Stromal cell of bone marrow (primary cell): ENCODE measurements around the gene RNU6-9.
"Not testable (repeated sequence)": the region's sequence is repeated elsewhere in the genome, so short reads cannot be mapped to it uniquely, and the experiment has no call there.

Experiments
- DNase-seq: peaks from one replicate; pipeline ENCODE4 v3.0.0-alpha.2; 2012; ENCODE audit warnings: low read depth

The RNU6-9 gene

GRCh38 chr19:892894-893689 is at the start of gene RNU6-9, which contains the start of gene MED16:
Gene RNU6-9 (plus strand): TSS chr19:893484.
Gene MED16 (minus strand): TSS chr19:893187. CDS start chr19:891131, 2,056 bp downstream.
- peak; percentile 84 for DNase-seq

GRCh38 chr19:843836-844545 is 49.3 kb upstream of the RNU6-9 start:
- no peak for DNase-seq

- DNase-seq, result no peak
These were observed 48.7 kb upstream of the RNU6-9 start for GRCh38 chr19:844546-844971.

GRCh38 chr19:845707-846521 is 47.4 kb upstream of the RNU6-9 start:
- DNase-seq, result no peak

- no peak for DNase-seq
These were observed 44.8 kb upstream of the RNU6-9 start for GRCh38 chr19:848386-848921.

- not testable (repeated sequence) for DNase-seq
These were observed 44.1 kb upstream of the RNU6-9 start for GRCh38 chr19:849195-849594.

- DNase-seq, result peak; percentile 85
These were observed 42.9 kb upstream of the RNU6-9 start for GRCh38 chr19:850221-850978.

- no peak for DNase-seq
These were observed 42.3 kb upstream of the RNU6-9 start for GRCh38 chr19:850979-851335.

- no peak for DNase-seq
These were observed 40.9 kb upstream of the RNU6-9 start, which contains the start of gene ELANE for GRCh38 chr19:852136-853013. Gene ELANE (plus strand): TSS chr19:852303. CDS start chr19:852329, 26 bp downstream.

GRCh38 chr19:853014-853585 is 40.2 kb upstream of the RNU6-9 start:
- no peak for DNase-seq

GRCh38 chr19:853614-854220 is 39.6 kb upstream of the RNU6-9 start:
- DNase-seq, result not testable (repeated sequence)

GRCh38 chr19:854549-854948 is 38.7 kb upstream of the RNU6-9 start:
- no peak for DNase-seq

- DNase-seq, result no peak
These were observed 38.1 kb upstream of the RNU6-9 start for GRCh38 chr19:855142-855541.

GRCh38 chr19:855566-856120 is 37.6 kb upstream of the RNU6-9 start:
- DNase-seq, result no peak

- DNase-seq, result no peak
These were observed 35.0 kb upstream of the RNU6-9 start for GRCh38 chr19:858284-858683.

- no peak for DNase-seq
These were observed 34.1 kb upstream of the RNU6-9 start, which contains the start of gene CFD for GRCh38 chr19:858868-859843. Gene CFD (plus strand): TSS chr19:859664. CDS start chr19:859690, 26 bp downstream.

GRCh38 chr19:861141-861755 is 32.0 kb upstream of the RNU6-9 start:
- no peak for DNase-seq
